Measurements from ENCODE around the gene FRY. TPM values are rescaled to one million over a fixed set of nuclear protein-coding genes. Genes with fewer than 3 reads are reported as not detected.
"Not testable (repeated sequence)": the region's sequence is repeated elsewhere in the genome, so short reads cannot be mapped to it uniquely, and the experiment has no call there.

The FRY gene
- total and polyA plus RNA-seq, 4 donors: 6.2 to 31.2 (median 12.7) TPM

GRCh38 chr13:31987535-31988170, 43.9 kb upstream of the FRY start:
- no peak for DNase-seq (ENCODE audit: low spot score)
- Histone ChIP-seq H3K36me3 (ENCODE audit: control insufficient read depth in 4 of 4, insufficient read depth in 3 of 4, low read depth in 1 of 4, low read length in 3 of 4) (no peaks in the 10 kb centered on the region), H3K4me1 (ENCODE audit: control insufficient read depth in 4 of 4, insufficient read depth in 4 of 4, low read length in 3 of 4) (peaks cover 6 to 39% (median 15%) of the 10 kb centered on the region in 4 donors), H3K27ac (ENCODE audit: low read depth in 1 of 2, low read length in 2 of 2) (no peak overlapping the region), H3K9me3 (ENCODE audit: control insufficient read depth in 4 of 4, low read length in 3 of 4) (no peaks in the 10 kb centered on the region), H3K9ac (ENCODE audit: low read depth in 1 of 2, low read length in 2 of 2) (no peak overlapping the region), H3K4me3 (ENCODE audit: low read depth in 1 of 3, low read length in 3 of 3) (no peak overlapping the region), H3K27me3 (ENCODE audit: control insufficient read depth in 4 of 4, insufficient read depth in 4 of 4, low read length in 3 of 4) (no peaks in the 10 kb centered on the region)
- WGBS: 80% methylated on average over 2 of the region's 2 CpGs
- no peak for TF ChIP-seq FOXA1 (IDR thresholded peaks at IDR 0.05)
- no peak for TF ChIP-seq GABPA (IDR thresholded peaks at IDR 0.05 in 1 of 2, conservative IDR thresholded peaks at IDR 0.05 in 1 of 2)
- TF ChIP-seq YY1 (IDR thresholded peaks at IDR 0.05): no peak
- TF ChIP-seq RXRA (IDR thresholded peaks at IDR 0.05): no peak
- no peak for TF ChIP-seq MAX (IDR thresholded peaks at IDR 0.05)
- no peak for TF ChIP-seq HNF4A (conservative IDR thresholded peaks at IDR 0.05)
- peak; percentile 54 to 63 for TF ChIP-seq RAD21 (IDR thresholded peaks at IDR 0.05)
- no peak for TF ChIP-seq ATF3 (IDR thresholded peaks at IDR 0.05)
- peak; percentile 21 for TF ChIP-seq CTCF (IDR thresholded peaks at IDR 0.05; ENCODE audit: low read depth, low read length, missing input control)

GRCh38 chr13:31994367-31994766, 37.2 kb upstream of the FRY start:
- not testable (repeated sequence) for H3K9me3 ChIP-seq (ENCODE audit: control insufficient read depth in 4 of 4, low read length in 3 of 4); H3K9ac ChIP-seq (ENCODE audit: low read depth in 1 of 2, low read length in 2 of 2); H3K4me1 ChIP-seq (ENCODE audit: control insufficient read depth in 4 of 4, insufficient read depth in 4 of 4, low read length in 3 of 4); DNase-seq (ENCODE audit: low spot score); H3K27ac ChIP-seq (ENCODE audit: low read depth in 1 of 2, low read length in 2 of 2); H3K27me3 ChIP-seq (ENCODE audit: control insufficient read depth in 4 of 4, insufficient read depth in 4 of 4, low read length in 3 of 4); H3K36me3 ChIP-seq (ENCODE audit: control insufficient read depth in 4 of 4, insufficient read depth in 3 of 4, low read depth in 1 of 4, low read length in 3 of 4); H3K4me3 ChIP-seq (ENCODE audit: low read depth in 1 of 3, low read length in 3 of 3)
- 98% methylated on average over 6 of the region's 6 CpGs for whole genome bisulfite sequencing

- DNase-seq (ENCODE audit: low spot score): no peak
- H3K36me3 ChIP-seq (ENCODE audit: control insufficient read depth in 4 of 4, insufficient read depth in 3 of 4, low read depth in 1 of 4, low read length in 3 of 4): no peaks in the 10 kb centered on the region
- H3K9me3 ChIP-seq (ENCODE audit: control insufficient read depth in 4 of 4, low read length in 3 of 4): no peaks in the 10 kb centered on the region
- WGBS: 52% methylated on average over 2 of the region's 2 CpGs
- H3K4me3 ChIP-seq (ENCODE audit: low read depth in 1 of 3, low read length in 3 of 3): no peak overlapping the region
- no peak overlapping the region for H3K9ac ChIP-seq (ENCODE audit: low read depth in 1 of 2, low read length in 2 of 2)
- H3K4me1 ChIP-seq (ENCODE audit: control insufficient read depth in 4 of 4, insufficient read depth in 4 of 4, low read length in 3 of 4): peaks cover 0 to 6% (median 3%) of the 10 kb centered on the region in 4 donors
- H3K27me3 ChIP-seq (ENCODE audit: control insufficient read depth in 4 of 4, insufficient read depth in 4 of 4, low read length in 3 of 4): no peaks in the 10 kb centered on the region
- no peak overlapping the region for H3K27ac ChIP-seq (ENCODE audit: low read depth in 1 of 2, low read length in 2 of 2)
- TF ChIP-seq HNF4G (IDR thresholded peaks at IDR 0.05): no peak
- no peak for TF ChIP-seq ATF3 (IDR thresholded peaks at IDR 0.05)
- TF ChIP-seq GABPA (IDR thresholded peaks at IDR 0.05 in 1 of 2, conservative IDR thresholded peaks at IDR 0.05 in 1 of 2): no peak
- no peak for TF ChIP-seq RXRA (IDR thresholded peaks at IDR 0.05)
- TF ChIP-seq JUND (IDR thresholded peaks at IDR 0.05): no peak
- no peak for TF ChIP-seq SP1 (IDR thresholded peaks at IDR 0.05)
- no peak for TF ChIP-seq ZBTB33 (IDR thresholded peaks at IDR 0.05)
- TF ChIP-seq TAF1 (conservative IDR thresholded peaks at IDR 0.05): no peak
- no peak for TF ChIP-seq HNF4A (conservative IDR thresholded peaks at IDR 0.05)
- no peak for TF ChIP-seq CTCF (IDR thresholded peaks at IDR 0.05; ENCODE audit: low read depth, low read length, missing input control)
- TF ChIP-seq EGR1 (IDR thresholded peaks at IDR 0.05; ENCODE audit: low read depth in 2 of 2): no peak
- TF ChIP-seq NR2F2 (IDR thresholded peaks at IDR 0.05): no peak
- no peak for TF ChIP-seq FOXA1 (IDR thresholded peaks at IDR 0.05)
- no peak for TF ChIP-seq MAX (IDR thresholded peaks at IDR 0.05)
- no peak for TF ChIP-seq RAD21 (IDR thresholded peaks at IDR 0.05)
- TF ChIP-seq YY1 (IDR thresholded peaks at IDR 0.05): no peak
Measured at GRCh38 chr13:31996601-31997000, 35.0 kb upstream of the FRY start.
